Measurements from ENCODE around the gene TMX2.

DNA sequence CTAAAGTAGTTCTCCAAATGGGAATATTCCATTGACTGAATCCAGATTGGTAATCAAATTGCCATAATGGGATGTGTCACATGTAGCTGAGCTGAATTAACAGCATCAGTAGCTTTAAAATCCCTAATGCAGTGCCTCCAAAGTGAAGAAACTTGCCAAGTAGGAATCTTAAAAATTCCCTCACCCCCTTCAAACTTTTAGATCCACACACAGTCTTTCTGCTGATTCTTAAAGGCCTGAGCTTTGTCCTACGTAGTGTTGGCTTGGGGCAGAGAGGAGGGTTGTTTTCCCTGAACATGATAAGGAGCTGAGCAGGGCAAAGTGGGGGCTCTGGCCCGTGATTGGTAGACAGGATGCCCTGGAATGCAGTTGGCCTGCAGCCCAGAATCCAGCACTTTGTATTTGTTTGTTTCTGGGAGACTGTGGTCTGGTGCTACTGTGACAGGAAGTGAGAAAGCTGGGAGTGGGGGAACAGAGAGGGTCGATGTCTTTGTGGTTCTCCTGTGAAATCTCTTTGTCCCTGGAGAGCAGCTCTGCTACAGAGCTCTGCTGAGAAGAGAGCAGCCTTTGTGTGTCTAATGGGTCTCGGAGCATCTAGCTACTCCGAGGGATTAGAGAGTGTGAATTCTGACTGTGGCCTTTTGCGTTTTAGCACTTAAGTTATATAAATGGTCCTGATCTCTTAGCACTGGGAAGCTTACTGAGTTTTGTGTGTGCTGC, 66.1 kb downstream of the TMX2 start:
- TF ChIP-seq, protein P1, sequence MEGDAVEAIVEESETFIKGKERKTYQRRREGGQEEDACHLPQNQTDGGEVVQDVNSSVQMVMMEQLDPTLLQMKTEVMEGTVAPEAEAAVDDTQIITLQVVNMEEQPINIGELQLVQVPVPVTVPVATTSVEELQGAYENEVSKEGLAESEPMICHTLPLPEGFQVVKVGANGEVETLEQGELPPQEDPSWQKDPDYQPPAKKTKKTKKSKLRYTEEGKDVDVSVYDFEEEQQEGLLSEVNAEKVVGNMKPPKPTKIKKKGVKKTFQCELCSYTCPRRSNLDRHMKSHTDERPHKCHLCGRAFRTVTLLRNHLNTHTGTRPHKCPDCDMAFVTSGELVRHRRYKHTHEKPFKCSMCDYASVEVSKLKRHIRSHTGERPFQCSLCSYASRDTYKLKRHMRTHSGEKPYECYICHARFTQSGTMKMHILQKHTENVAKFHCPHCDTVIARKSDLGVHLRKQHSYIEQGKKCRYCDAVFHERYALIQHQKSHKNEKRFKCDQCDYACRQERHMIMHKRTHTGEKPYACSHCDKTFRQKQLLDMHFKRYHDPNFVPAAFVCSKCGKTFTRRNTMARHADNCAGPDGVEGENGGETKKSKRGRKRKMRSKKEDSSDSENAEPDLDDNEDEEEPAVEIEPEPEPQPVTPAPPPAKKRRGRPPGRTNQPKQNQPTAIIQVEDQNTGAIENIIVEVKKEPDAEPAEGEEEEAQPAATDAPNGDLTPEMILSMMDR (conservative IDR thresholded peaks at IDR 0.05), result no peak
- no peak for TF ChIP-seq EZH2 (IDR thresholded peaks at IDR 0.05; ENCODE audit: low read depth)

All from PC-9 (cell line).